B cell (primary cell): ENCODE results near the gene CTSH. TPM values are rescaled to one million over a fixed set of nuclear protein-coding genes. Genes with fewer than 3 reads are reported as not detected.
A peak's percentile ranks its signal among the peaks of the same experiment; 100 is the strongest.

Experiments
- ATAC-seq: fragments of 200-7000 bp; cut with Tn5 transposase; one replicate; pipeline ENCODE4 v1.10.0; 2021; ENCODE audit warnings: low read depth, mild to moderate bottlenecking, moderate number of reproducible peaks, moderate library complexity
- CTCF ChIA-PET: fragments of 350-600 bp; sonication (Branson Sonifier 250); formaldehyde crosslinking; loops from one replicate; lab custom pipeline; 2021; ENCODE audit warnings: antibody characterized with exemption, inconsistent platforms; lab: Charles Lee
- POLR2A ChIA-PET: fragments of 350-600 bp; sonication (Branson Sonifier 250); formaldehyde crosslinking; loops from one replicate; lab custom pipeline; 2021; ENCODE audit warnings: antibody characterized with exemption; lab: Charles Lee
- DNase-seq: peaks from one replicate; pipeline ENCODE4 v3.0.0; 2013
- H2AFZ ChIP-seq: 2 replicates; pipeline ENCODE4 v1.6.1; 2012; ENCODE audit warnings: mild to moderate bottlenecking, low read depth, low read length; ENCODE audit not compliant: insufficient read depth, poor library complexity, severe bottlenecking
- H3K27ac ChIP-seq, 2 donors: 1 replicate in 1 of 2; 2 replicates in 1 of 2; pipeline ENCODE4 v1.5.1; 2012 to 2013; ENCODE audit warnings: low read length in 2 of 2, mild to moderate bottlenecking in 2 of 2, moderate library complexity in 1 of 2
- H3K27me3 ChIP-seq, 4 experiments: fragments of 200-600 bp in 1 of 4; sonication (generic) in 1 of 4; replicated peaks in 1 of 4; 1 replicate in 2 of 4; 2 replicates in 2 of 4; pipeline versions ENCODE4 v1.6.1 to v1.7.0; 2013 to 2016; ENCODE audit warnings: low read length in 3 of 4, mild to moderate bottlenecking in 2 of 4, mixed read lengths in 1 of 4, moderate library complexity in 1 of 4; ENCODE audit not compliant: insufficient read depth in 4 of 4, control insufficient read depth in 3 of 4; ENCODE audit errors: control extremely low read depth in 1 of 4
- H3K36me3 ChIP-seq, 2 experiments: replicated peaks in 1 of 2; 1 replicate in 1 of 2; 2 replicates in 1 of 2; pipeline versions ENCODE4 v1.6.1 to v1.7.1; 2013; ENCODE audit warnings: low read length in 1 of 2; ENCODE audit not compliant: insufficient read depth in 2 of 2, control insufficient read depth in 1 of 2; ENCODE audit errors: control extremely low read depth in 1 of 2, extremely low read depth in 1 of 2
- H3K4me1 ChIP-seq, 2 donors: fragments of 200-600 bp in 1 of 2; sonication (generic) in 1 of 2; 1 replicate in 1 of 2; 2 replicates in 1 of 2; pipeline versions ENCODE4 v1.5.1 to v1.6.1; 2013 to 2017; ENCODE audit warnings: low read length in 2 of 2; ENCODE audit not compliant: control insufficient read depth in 2 of 2, insufficient read depth in 2 of 2
- H3K4me2 ChIP-seq: replicated peaks from 2 replicates; pipeline ENCODE3; 2012; ENCODE audit warnings: mild to moderate bottlenecking, low read depth, low read length; ENCODE audit not compliant: poor library complexity, severe bottlenecking
- H3K4me3 ChIP-seq, 5 experiments: fragments of 200-600 bp in 1 of 5; sonication (generic) in 1 of 5; 1 replicate in 3 of 5; 2 replicates in 2 of 5; pipeline versions ENCODE4 v1.5.1 to v1.7.0; 2011 to 2016; ENCODE audit warnings: low read length in 4 of 5, mild to moderate bottlenecking in 4 of 5, low read depth in 2 of 5, control low read depth in 1 of 5, moderate library complexity in 1 of 5; ENCODE audit not compliant: insufficient read depth in 1 of 5; ENCODE audit errors: control extremely low read depth in 1 of 5, extremely low read depth in 1 of 5
- H3K79me2 ChIP-seq: fragments of 200-600 bp; sonication (generic); one replicate; pipeline ENCODE4 v1.6.0; 2016; ENCODE audit warnings: low read length; ENCODE audit not compliant: control insufficient read depth, insufficient read depth
- H3K9ac ChIP-seq: fragments of 200-600 bp; sonication (generic); 2 replicates; pipeline ENCODE4 v1.6.1; 2017; ENCODE audit warnings: mild to moderate bottlenecking, low read length, moderate library complexity
- H3K9me3 ChIP-seq, 3 donors: one replicate each; pipeline versions ENCODE4 v1.6.1 to v1.7.1; 2013; ENCODE audit warnings: low read length in 2 of 3; ENCODE audit not compliant: control insufficient read depth in 2 of 3, insufficient read depth in 1 of 3; ENCODE audit errors: control extremely low read depth in 1 of 3
- H4K20me1 ChIP-seq: 2 replicates; pipeline ENCODE4 v1.6.0; 2012; ENCODE audit warnings: mild to moderate bottlenecking, low read length; ENCODE audit not compliant: insufficient read depth, control insufficient read depth, poor library complexity, severe bottlenecking
- H3K27ac Mint-ChIP-seq: one replicate; pipeline ENCODE4 v1.8.0; 2021; ENCODE audit warnings: mixed read lengths
- H3K27me3 Mint-ChIP-seq: one replicate; pipeline ENCODE4 v1.8.0; 2021; ENCODE audit warnings: mixed read lengths
- H3K4me1 Mint-ChIP-seq: one replicate; pipeline ENCODE4 v1.8.0; 2021; ENCODE audit warnings: mixed read lengths
- H3K4me3 Mint-ChIP-seq: one replicate; pipeline ENCODE4 v1.8.0; 2021; ENCODE audit warnings: mixed read lengths
- H3K9me3 Mint-ChIP-seq: one replicate; pipeline ENCODE4 v1.8.0; 2022; ENCODE audit warnings: mixed read lengths; ENCODE audit not compliant: insufficient read depth
- EZH2 ChIP-seq: IDR thresholded peaks from 2 replicates; pipeline ENCODE4 v1.6.1; 2012; ENCODE audit warnings: borderline replicate concordance, low read depth, mild to moderate bottlenecking, moderate library complexity, low read length; ENCODE audit not compliant: insufficient read depth, poor library complexity, severe bottlenecking
- WGBS: methylation state at CpG from one replicate; pipeline ENCODE4 v1.1.5; 2013; ENCODE audit warnings: missing lambda C conversion rate; ENCODE audit not compliant: insufficient coverage; 5-methylcytosine and 5-hydroxymethylcytosine counted together
- intact Hi-C: fragments of 100-400 bp; cut with micrococcal nuclease; formaldehyde crosslinking; loops from one replicate; pipeline ENCODE4 v1.10.0; 2022
- polyA plus RNA-seq: library from polyadenylated mRNA; depleted of rRNA; stranded (reverse); fragments of >200 nt; gene quantifications from 2 replicates; pipeline ENCODE4 v1.2.3, GENCODE V29; 2012
- total RNA-seq, 2 donors: library from RNA; stranded (reverse); fragments of 120-200 nt in 1 of 2; gene quantifications; 1 replicate in 1 of 2; 2 replicates in 1 of 2; pipeline versions ENCODE4 v1.2.3 to v1.2.4, GENCODE V29; 2013 to 2022
- TF ChIP-seq, protein P1 (sequence below): fragments of 200-600 bp; IDR thresholded peaks from one replicate; pipeline ENCODE4 v1.8.0; 2022; ENCODE audit warnings: antibody characterized with exemption, mild to moderate bottlenecking

The CTSH gene
- total and polyA plus RNA-seq, 2 donors (not counting 1 experiment from before 2014, with no cell fraction given), result 399 to 441 TPM

DNA sequence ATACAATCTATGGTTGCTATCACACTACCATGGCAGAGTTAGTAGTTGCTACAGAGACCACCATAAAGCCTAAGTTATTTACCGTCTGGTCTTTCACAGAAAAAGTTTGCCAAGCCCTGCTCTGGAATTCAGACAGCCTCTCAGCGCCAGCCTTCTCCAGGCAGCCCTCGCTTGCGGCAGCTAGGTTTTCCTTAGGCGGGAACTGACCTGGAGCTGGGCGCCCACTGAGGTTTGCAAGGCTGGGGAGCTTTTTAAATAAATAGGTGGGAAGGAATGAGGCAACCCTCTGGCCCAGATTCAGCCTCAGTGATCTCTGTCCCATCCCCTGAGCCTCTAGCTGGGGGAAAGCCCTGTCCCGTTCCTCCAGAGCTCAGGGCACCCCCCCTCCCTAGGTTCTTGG lies 1.2 kb downstream of the CTSH start:
- no peaks in the 10 kb centered on the region for H4K20me1 ChIP-seq
- peak overlapping the region in 4 of 5 experiments; percentile 61 to 97 (median 96) for H3K4me3 ChIP-seq
- TF ChIP-seq EZH2, result no peak
- TF ChIP-seq, protein P1, sequence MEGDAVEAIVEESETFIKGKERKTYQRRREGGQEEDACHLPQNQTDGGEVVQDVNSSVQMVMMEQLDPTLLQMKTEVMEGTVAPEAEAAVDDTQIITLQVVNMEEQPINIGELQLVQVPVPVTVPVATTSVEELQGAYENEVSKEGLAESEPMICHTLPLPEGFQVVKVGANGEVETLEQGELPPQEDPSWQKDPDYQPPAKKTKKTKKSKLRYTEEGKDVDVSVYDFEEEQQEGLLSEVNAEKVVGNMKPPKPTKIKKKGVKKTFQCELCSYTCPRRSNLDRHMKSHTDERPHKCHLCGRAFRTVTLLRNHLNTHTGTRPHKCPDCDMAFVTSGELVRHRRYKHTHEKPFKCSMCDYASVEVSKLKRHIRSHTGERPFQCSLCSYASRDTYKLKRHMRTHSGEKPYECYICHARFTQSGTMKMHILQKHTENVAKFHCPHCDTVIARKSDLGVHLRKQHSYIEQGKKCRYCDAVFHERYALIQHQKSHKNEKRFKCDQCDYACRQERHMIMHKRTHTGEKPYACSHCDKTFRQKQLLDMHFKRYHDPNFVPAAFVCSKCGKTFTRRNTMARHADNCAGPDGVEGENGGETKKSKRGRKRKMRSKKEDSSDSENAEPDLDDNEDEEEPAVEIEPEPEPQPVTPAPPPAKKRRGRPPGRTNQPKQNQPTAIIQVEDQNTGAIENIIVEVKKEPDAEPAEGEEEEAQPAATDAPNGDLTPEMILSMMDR, result no peak
- no peaks in the 10 kb centered on the region for H3K27me3 ChIP-seq
- peak overlapping the region; percentile 98 for H3K4me3 Mint-ChIP-seq
- peak overlapping the region; percentile 87 for H2AFZ ChIP-seq
- intact Hi-C loops, result loop anchor here (1.0 to 2.0 kb wide), 2 partner anchors 61 to 71 kb away; partner anchors contain the start of gene MORF4L1
- H3K4me2 ChIP-seq, result peak overlapping the region; percentile 96
- WGBS, result 66% methylated on average over 6 of the region's 7 CpGs
- ChIA-PET CTCF (interaction anchor here (0.8 to 2.7 kb wide), 5 partner anchors 18 to 82 kb away, joined by 3 to 31 read pairs (median 12); no protein-coding TSS in a partner anchor), POLR2A (interaction anchor here (1.0 to 2.1 kb wide), 4 partner anchors 33 to 82 kb away, joined by 3 to 12 read pairs (median 6); no protein-coding TSS in a partner anchor)
- peaks cover 39% of the 10 kb centered on the region for H3K4me1 Mint-ChIP-seq
- H3K9me3 ChIP-seq, result peaks cover 0 to 7% (median 0%) of the 10 kb centered on the region in 3 donors
- no peaks in the 10 kb centered on the region for H3K9me3 Mint-ChIP-seq
- H3K4me1 ChIP-seq, result peaks cover 44 to 57% of the 10 kb centered on the region in 2 donors
- H3K79me2 ChIP-seq, result peaks cover 43% of the 10 kb centered on the region
- ATAC-seq (no peak), DNase-seq (no peak)
- H3K9ac ChIP-seq, result peak overlapping the region; percentile 87
- peak overlapping the region; percentile 77 to 83 for H3K27ac ChIP-seq
- H3K36me3 ChIP-seq, result no peaks in the 10 kb centered on the region
- H3K27me3 Mint-ChIP-seq, result no peaks in the 10 kb centered on the region
- H3K27ac Mint-ChIP-seq, result peak overlapping the region; percentile 95

DNA sequence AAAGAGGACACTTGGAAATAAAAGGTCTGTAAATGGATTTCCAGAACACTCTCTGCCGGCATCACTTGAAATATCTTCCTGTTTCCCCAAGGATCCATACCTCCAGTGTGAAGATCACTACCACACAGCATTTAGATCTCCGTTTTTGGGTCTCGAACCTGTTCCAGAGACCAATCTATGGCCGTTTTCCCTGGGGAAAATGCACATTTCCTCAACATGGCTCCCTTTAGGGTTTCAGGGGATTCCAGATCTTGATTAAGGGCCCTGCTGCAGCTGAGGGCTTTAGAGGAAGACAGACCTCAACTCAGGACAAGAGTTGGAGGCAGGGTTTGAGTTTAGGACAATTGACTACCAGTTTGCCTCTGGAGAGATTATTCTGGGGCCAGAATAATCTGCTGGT lies 2.1 kb downstream of the CTSH start:
- no peaks in the 10 kb centered on the region for H3K27me3 Mint-ChIP-seq
- Histone ChIP-seq H3K9ac (peak overlapping the region; percentile 87), H3K79me2 (peaks cover 43% of the 10 kb centered on the region), H3K4me2 (peak overlapping the region; percentile 96), H2AFZ (no peak overlapping the region), H3K4me1 (peaks cover 54 to 67% of the 10 kb centered on the region in 2 donors), H3K36me3 (no peaks in the 10 kb centered on the region), H3K9me3 (peaks cover 0 to 7% (median 0%) of the 10 kb centered on the region in 3 donors), H3K27me3 (no peaks in the 10 kb centered on the region), H3K4me3 (peak overlapping the region in 4 of 5 experiments; percentile 20 to 97 (median 96)), H3K27ac (peak overlapping the region; percentile 11 to 83), H4K20me1 (no peaks in the 10 kb centered on the region)
- peak overlapping the region; percentile 98 for H3K4me3 Mint-ChIP-seq
- intact Hi-C loops, result no loop called here
- no peaks in the 10 kb centered on the region for H3K9me3 Mint-ChIP-seq
- H3K4me1 Mint-ChIP-seq, result peaks cover 47% of the 10 kb centered on the region
- peak overlapping the region; percentile 95 for H3K27ac Mint-ChIP-seq
- ATAC-seq (no peak), DNase-seq (no peak)
- no peak for TF ChIP-seq EZH2
- TF ChIP-seq, protein P1, result no peak
- ChIA-PET POLR2A (interaction anchor here (2.0 kb wide), 1 partner anchor 83 kb away, joined by 5 read pairs; no protein-coding TSS in a partner anchor), CTCF (interaction anchor here (1.0 to 2.7 kb wide), 5 partner anchors 17 to 83 kb away, joined by 3 to 31 read pairs (median 12); no protein-coding TSS in a partner anchor)
- 83% methylated on average over 4 of the region's 4 CpGs for WGBS
